Prostate gland (tissue), 2 donors: ENCODE results near the gene FAM20A.

Experiments
- POLR2A ChIP-seq: fragments of 450-650 bp; IDR thresholded peaks from one replicate; pipeline ENCODE4 v1.6.1; 2016; ENCODE audit warnings: antibody characterized with exemption, mild to moderate bottlenecking
- POLR2AphosphoS5 ChIP-seq: sonication (generic); formaldehyde crosslinking; IDR thresholded peaks from one replicate; pipeline ENCODE4 v1.6.1; 2017; ENCODE audit warnings: antibody characterized with exemption
- TF ChIP-seq, protein P1 (sequence below), 4 experiments: fragments of 200-600 bp in 2 of 4; fragments of 450-650 bp in 2 of 4; sonication (generic) in 2 of 4; IDR thresholded peaks; 1 replicate in 3 of 4; 2 replicates in 1 of 4; pipeline ENCODE4 v1.5.1; 2016 to 2019; ENCODE audit warnings: antibody characterized with exemption in 4 of 4, mild to moderate bottlenecking in 2 of 4, moderate library complexity in 2 of 4

DNA sequence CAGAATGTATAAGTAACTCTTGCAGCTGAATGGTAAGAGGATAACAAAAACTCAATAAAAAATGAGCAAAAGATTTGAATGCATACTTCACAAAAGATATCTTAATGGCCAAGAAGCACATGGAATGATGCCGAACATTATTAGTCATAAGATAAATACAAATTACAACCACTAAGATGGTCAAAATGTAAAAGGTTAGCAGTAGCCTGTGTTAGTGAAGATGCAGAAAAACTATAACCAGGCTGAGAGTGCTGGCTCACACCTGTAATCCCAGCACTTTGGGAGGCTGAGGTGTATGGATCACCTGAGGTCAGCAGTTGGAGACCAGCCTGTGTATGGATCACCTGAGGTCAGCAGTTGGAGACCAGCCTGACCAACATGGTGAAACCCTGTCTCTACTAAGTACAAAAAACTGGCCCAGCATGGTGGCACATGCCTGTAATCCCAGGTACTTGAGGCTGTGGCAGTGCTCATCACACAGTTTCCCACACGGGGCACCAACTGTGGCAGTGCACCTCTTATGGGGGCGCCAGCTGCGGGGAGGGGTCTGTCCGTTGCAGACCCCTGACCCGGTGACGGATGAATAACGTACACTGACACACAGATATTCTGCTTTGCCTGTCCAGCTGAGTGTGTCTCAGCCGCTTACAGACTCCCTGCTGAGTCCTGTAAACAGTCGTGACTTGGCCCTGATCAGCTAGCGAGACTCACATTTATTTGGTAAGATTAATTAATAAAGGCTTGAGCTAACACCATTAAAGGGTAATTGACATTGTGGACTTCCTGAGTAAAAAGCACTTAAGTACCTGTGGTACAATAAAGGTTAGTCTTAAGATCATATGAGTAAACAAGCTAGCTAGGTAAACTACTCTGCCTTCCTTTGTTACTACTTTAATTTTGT, 45.7 kb upstream of the FAM20A start:
- TF ChIP-seq POLR2A, result no peak
- TF ChIP-seq, protein P1, sequence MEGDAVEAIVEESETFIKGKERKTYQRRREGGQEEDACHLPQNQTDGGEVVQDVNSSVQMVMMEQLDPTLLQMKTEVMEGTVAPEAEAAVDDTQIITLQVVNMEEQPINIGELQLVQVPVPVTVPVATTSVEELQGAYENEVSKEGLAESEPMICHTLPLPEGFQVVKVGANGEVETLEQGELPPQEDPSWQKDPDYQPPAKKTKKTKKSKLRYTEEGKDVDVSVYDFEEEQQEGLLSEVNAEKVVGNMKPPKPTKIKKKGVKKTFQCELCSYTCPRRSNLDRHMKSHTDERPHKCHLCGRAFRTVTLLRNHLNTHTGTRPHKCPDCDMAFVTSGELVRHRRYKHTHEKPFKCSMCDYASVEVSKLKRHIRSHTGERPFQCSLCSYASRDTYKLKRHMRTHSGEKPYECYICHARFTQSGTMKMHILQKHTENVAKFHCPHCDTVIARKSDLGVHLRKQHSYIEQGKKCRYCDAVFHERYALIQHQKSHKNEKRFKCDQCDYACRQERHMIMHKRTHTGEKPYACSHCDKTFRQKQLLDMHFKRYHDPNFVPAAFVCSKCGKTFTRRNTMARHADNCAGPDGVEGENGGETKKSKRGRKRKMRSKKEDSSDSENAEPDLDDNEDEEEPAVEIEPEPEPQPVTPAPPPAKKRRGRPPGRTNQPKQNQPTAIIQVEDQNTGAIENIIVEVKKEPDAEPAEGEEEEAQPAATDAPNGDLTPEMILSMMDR (IDR thresholded peaks at IDR 0.05), result no peak
- TF ChIP-seq POLR2AphosphoS5, result no peak
